Esophagus (tissue), 2 donors: Measurements from ENCODE around the gene BTF3. TPM values are rescaled to one million over a fixed set of nuclear protein-coding genes. Genes with fewer than 3 reads are reported as not detected.

Experiments
- polyA plus RNA-seq, 2 donors: library from polyadenylated mRNA; stranded (reverse); fragments of 200-250 nt; gene quantifications; one replicate each; pipeline ENCODE4 v1.2.3, GENCODE V29; 2013
- donor health status: healthy with polysubstance abuse.
- donor health status: Bipolar disorder and iron deficiency.

BTF3 gene
- polyA plus RNA-seq, 2 donors: 542 to 770 TPM

Other genes starting within 250 kb of the BTF3 start
- gene FOXD1, start 49.7 kb upstream of the BTF3 start, polyA plus RNA-seq: 1 to 10 TPM in 1 of 2 donors, under 1 TPM in 1; 0.31 to 1.3 TPM
- 10 to 100 TPM in 1 of 2 donors, 1 to 10 TPM in 1; 9.8 to 13.9 TPM for gene ANKRA2, start 67.2 kb downstream of the BTF3 start, polyA plus RNA-seq
- 1 to 10 TPM; 3.4 to 5.9 TPM for gene UTP15, start 67.3 kb downstream of the BTF3 start, polyA plus RNA-seq
- 1 to 10 TPM; 5.9 to 6.5 TPM for gene ARHGEF28, start 127.8 kb downstream of the BTF3 start, polyA plus RNA-seq